Measurements from ENCODE around the gene RCAN2. TPM values are rescaled to one million over a fixed set of nuclear protein-coding genes. Genes with fewer than 3 reads are reported as not detected.

The RCAN2 gene
- total RNA-seq, 2 donors from 2014 or later = 3.6 to 7.0 TPM

DNA sequence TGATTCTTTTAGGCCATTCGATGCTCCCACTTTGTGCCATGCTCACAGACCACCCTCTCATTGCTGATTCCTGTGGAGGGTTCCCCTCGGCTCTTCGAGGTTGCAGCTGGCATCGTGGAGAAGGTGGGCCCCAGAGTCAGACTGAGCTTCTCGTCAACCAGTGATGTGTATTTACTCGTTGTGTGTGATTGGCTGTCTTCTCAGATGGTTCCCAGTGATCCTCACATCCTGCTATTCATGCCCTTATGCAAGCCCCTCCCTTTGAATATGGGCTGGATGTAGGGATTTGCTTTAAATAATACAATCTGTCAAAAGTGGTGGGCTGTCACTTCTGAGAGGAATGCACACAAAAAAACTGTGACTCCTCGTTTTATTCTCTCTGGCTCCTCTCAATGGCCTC is 220.9 kb downstream of the RCAN2 start:
- TF ChIP-seq CTCF (IDR thresholded peaks at IDR 0.05) = no peak
- intact Hi-C loops (cut with DNase I) = no loop called here
- H3K27me3 ChIP-seq = no peaks in the 10 kb centered on the region
- no peak overlapping the region for H3K4me3 ChIP-seq
- H3K9me3 ChIP-seq = no peaks in the 10 kb centered on the region
- no peak overlapping the region for H3K27ac ChIP-seq
- no peaks in the 10 kb centered on the region for H3K36me3 ChIP-seq
- H3K4me1 ChIP-seq = no peaks in the 10 kb centered on the region
- H3K9ac ChIP-seq (ENCODE audit: low read depth in 2 of 2, low read length in 2 of 2) = no peak overlapping the region
- no peak for DNase-seq

- Histone ChIP-seq H3K9ac (ENCODE audit: low read depth in 2 of 2, low read length in 2 of 2) (no peak overlapping the region), H3K9me3 (no peaks in the 10 kb centered on the region), H3K4me1 (no peaks in the 10 kb centered on the region), H3K27ac (no peak overlapping the region), H3K36me3 (no peaks in the 10 kb centered on the region), H3K4me3 (no peak overlapping the region), H3K27me3 (no peaks in the 10 kb centered on the region)
- no peak for DNase-seq
- TF ChIP-seq CTCF (IDR thresholded peaks at IDR 0.05) = no peak
- intact Hi-C loops (cut with DNase I) = no loop called here
Observed at GRCh38 chr6:46269447-46270229, 221.6 kb downstream of the RCAN2 start.

GRCh38 chr6:46267515-46267914 is 223.7 kb downstream of the RCAN2 start:
- TF ChIP-seq CTCF (IDR thresholded peaks at IDR 0.05) = no peak
- intact Hi-C loops (cut with DNase I) = no loop called here
- Histone ChIP-seq H3K9ac (ENCODE audit: low read depth in 2 of 2, low read length in 2 of 2) (no peak overlapping the region), H3K4me1 (no peaks in the 10 kb centered on the region), H3K9me3 (no peaks in the 10 kb centered on the region), H3K4me3 (no peak overlapping the region), H3K36me3 (no peaks in the 10 kb centered on the region), H3K27ac (no peak overlapping the region), H3K27me3 (no peaks in the 10 kb centered on the region)
- DNase-seq = no peak

DNA sequence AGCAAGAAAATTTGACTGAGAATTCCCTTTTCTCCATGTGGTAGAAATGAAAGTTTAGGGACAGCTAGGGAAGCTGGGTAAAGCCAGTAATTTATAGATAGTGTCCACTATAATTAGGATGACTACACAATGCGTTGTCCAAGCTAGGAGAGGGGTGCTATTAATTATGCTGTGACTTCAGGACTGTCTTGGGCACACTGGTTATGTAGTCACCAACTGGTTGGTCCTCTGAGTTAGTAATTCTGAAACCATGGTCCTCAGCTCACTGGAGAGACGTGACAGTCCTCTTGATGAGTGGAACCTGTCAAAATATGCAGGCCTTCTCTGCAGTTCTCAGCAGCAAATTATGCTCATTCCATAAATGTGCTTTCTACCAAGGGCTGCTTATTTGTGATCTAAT is 225.9 kb downstream of the RCAN2 start:
- no peak for TF ChIP-seq CTCF (IDR thresholded peaks at IDR 0.05)
- Histone ChIP-seq H3K9me3 (no peaks in the 10 kb centered on the region), H3K4me1 (no peaks in the 10 kb centered on the region), H3K36me3 (no peaks in the 10 kb centered on the region), H3K9ac (ENCODE audit: low read depth in 2 of 2, low read length in 2 of 2) (no peak overlapping the region), H3K4me3 (no peak overlapping the region), H3K27me3 (no peaks in the 10 kb centered on the region), H3K27ac (no peak overlapping the region)
- DNase-seq = no peak
- intact Hi-C loops (cut with DNase I) = no loop called here

DNA sequence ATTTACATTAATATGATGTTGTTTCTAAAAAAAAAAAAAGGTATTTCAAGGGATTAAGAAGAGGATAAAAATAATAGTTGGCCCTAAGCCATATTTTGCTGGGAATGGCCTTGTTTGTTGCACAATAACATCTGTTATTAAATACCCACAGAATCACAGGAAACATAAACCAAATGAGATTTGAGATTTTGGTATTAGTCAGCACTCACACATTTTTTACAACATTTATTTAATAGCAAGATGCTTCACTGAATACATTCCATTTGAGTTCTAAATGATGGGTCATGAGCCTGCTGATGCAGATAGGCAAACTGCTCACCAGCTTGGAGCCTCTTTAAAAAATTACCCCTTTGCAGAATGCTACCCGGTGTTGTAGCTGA is 227.6 kb downstream of the RCAN2 start:
- DNase-seq = no peak
- H3K9me3 ChIP-seq = no peaks in the 10 kb centered on the region
- H3K27ac ChIP-seq = no peak overlapping the region
- H3K4me3 ChIP-seq = no peak overlapping the region
- H3K9ac ChIP-seq (ENCODE audit: low read depth in 2 of 2, low read length in 2 of 2) = no peak overlapping the region
- TF ChIP-seq CTCF (IDR thresholded peaks at IDR 0.05) = no peak
- no peaks in the 10 kb centered on the region for H3K27me3 ChIP-seq
- H3K4me1 ChIP-seq = no peaks in the 10 kb centered on the region
- intact Hi-C loops (cut with DNase I) = no loop called here
- no peaks in the 10 kb centered on the region for H3K36me3 ChIP-seq
